Measurements from ENCODE around the gene FAM174C.

GRCh38 chr19:1226227-1226518, 49.2 kb upstream of the FAM174C start:
- TF ChIP-seq, protein P1, sequence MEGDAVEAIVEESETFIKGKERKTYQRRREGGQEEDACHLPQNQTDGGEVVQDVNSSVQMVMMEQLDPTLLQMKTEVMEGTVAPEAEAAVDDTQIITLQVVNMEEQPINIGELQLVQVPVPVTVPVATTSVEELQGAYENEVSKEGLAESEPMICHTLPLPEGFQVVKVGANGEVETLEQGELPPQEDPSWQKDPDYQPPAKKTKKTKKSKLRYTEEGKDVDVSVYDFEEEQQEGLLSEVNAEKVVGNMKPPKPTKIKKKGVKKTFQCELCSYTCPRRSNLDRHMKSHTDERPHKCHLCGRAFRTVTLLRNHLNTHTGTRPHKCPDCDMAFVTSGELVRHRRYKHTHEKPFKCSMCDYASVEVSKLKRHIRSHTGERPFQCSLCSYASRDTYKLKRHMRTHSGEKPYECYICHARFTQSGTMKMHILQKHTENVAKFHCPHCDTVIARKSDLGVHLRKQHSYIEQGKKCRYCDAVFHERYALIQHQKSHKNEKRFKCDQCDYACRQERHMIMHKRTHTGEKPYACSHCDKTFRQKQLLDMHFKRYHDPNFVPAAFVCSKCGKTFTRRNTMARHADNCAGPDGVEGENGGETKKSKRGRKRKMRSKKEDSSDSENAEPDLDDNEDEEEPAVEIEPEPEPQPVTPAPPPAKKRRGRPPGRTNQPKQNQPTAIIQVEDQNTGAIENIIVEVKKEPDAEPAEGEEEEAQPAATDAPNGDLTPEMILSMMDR (IDR thresholded peaks at IDR 0.05) = no peak
- TF ChIP-seq POLR2A (IDR thresholded peaks at IDR 0.05) = no peak

Measured in vagina (tissue), 2 donors.